Esophagus (tissue), 2 donors: ENCODE data around the gene USP44. TPM values are rescaled to one million over a fixed set of nuclear protein-coding genes. Genes with fewer than 3 reads are reported as not detected.
"Not testable (repeated sequence)": the region's sequence is repeated elsewhere in the genome, so short reads cannot be mapped to it uniquely, and the experiment has no call there.

Experiments
- H3K27ac ChIP-seq, 2 donors: one replicate each; pipeline ENCODE4 v1.5.1; 2013; ENCODE audit warnings: low read depth in 2 of 2, mild to moderate bottlenecking in 2 of 2, inconsistent platforms in 1 of 2, low read length in 1 of 2, moderate library complexity in 1 of 2
- H3K27me3 ChIP-seq, 2 donors: one replicate each; pipeline ENCODE4 v1.6.1; 2013; ENCODE audit warnings: low read length in 2 of 2, control low read depth in 1 of 2, mild to moderate bottlenecking in 1 of 2; ENCODE audit not compliant: insufficient read depth in 2 of 2, control insufficient read depth in 1 of 2
- H3K36me3 ChIP-seq, 2 donors: one replicate each; pipeline ENCODE4 v1.6.1; 2013; ENCODE audit warnings: low read length in 1 of 2; ENCODE audit not compliant: control insufficient read depth in 2 of 2, insufficient read depth in 2 of 2
- H3K4me1 ChIP-seq, 2 donors: one replicate each; pipeline ENCODE4 v1.6.1; 2013; ENCODE audit warnings: low read length in 1 of 2; ENCODE audit not compliant: control insufficient read depth in 2 of 2, insufficient read depth in 2 of 2
- H3K4me3 ChIP-seq, 2 donors: one replicate each; pipeline ENCODE4 v1.5.1; 2013; ENCODE audit warnings: low read length in 2 of 2, mild to moderate bottlenecking in 2 of 2, low read depth in 1 of 2, moderate library complexity in 1 of 2
- H3K9me3 ChIP-seq, 2 donors: one replicate each; pipeline ENCODE4 v1.6.1; 2013; ENCODE audit warnings: mild to moderate bottlenecking in 2 of 2, low read depth in 1 of 2, low read length in 1 of 2, moderate library complexity in 1 of 2; ENCODE audit not compliant: control insufficient read depth in 2 of 2, insufficient read depth in 1 of 2
- WGBS, 2 donors: extraction: QIAGEN DNeasy Blood & Tissue Kit; methylation state at CpG; one replicate each; pipeline ENCODE4 v1.1.7; 2013; 5-methylcytosine and 5-hydroxymethylcytosine counted together
- polyA plus RNA-seq, 2 donors: library from polyadenylated mRNA; stranded (reverse); fragments of 200-250 nt; gene quantifications; one replicate each; pipeline ENCODE4 v1.2.3, GENCODE V29; 2013
- donor health status: healthy with polysubstance abuse.
- donor health status: Bipolar disorder and iron deficiency.

USP44 gene
- polyA plus RNA-seq, 2 donors, result 0.43 to 0.44 TPM

DNA sequence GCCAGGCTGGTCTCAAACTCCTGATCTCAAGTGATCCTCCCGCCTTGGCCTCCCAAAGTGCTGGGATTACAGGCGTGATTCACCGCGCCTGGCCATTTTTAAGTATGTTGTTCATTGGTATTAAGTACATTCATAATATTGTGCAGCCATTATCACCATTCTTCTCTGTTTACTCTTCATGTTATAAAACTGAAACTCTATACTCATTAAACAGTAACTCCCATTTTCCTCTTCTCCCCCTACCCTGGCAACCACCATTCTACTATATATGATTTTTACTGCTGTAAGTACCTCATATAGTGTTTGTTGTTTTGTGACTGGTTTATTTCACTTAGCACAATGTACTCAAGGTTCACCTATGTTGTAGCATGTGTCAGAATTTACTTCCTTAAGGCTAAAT, 54.2 kb downstream of the USP44 start:
- Histone ChIP-seq H3K4me1 (no peaks in the 10 kb centered on the region), H3K9me3 (no peaks in the 10 kb centered on the region), H3K27me3 (no peaks in the 10 kb centered on the region), H3K27ac (no peak overlapping the region), H3K4me3 (no peak overlapping the region), H3K36me3 (peaks cover 2 to 7% of the 10 kb centered on the region in 2 donors)
- WGBS, 2 donors, result 94 to 99% methylated on average over 4 of the region's 4 CpGs

GRCh38 chr12:95495433-95495832, 55.8 kb downstream of the USP44 start:
- WGBS, 2 donors, result 82 to 91% methylated on average over 1 of the region's 1 CpG
- Histone ChIP-seq H3K27ac (no peak overlapping the region), H3K4me3 (no peak overlapping the region), H3K27me3 (no peaks in the 10 kb centered on the region), H3K9me3 (no peaks in the 10 kb centered on the region), H3K36me3 (peaks cover 2 to 8% of the 10 kb centered on the region in 2 donors), H3K4me1 (no peaks in the 10 kb centered on the region)

DNA sequence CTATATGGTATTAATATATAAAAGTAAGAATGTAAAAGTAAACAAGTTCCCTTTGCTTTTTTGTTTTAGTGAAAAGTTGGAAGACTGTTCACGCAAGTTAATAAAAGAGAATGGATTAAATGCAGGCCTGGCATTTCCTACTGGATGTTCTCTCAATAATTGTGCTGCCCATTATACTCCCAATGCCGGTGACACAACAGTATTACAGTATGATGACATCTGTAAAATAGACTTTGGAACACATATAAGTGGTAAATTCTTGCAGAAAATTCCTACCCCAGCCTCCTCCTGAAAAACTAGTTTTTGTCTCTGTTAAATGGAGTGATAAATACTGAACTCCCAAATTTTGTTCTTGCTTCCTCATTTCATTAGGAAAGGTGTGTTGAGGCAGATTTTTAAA, 56.4 kb downstream of the USP44 start:
- no peaks in the 10 kb centered on the region for H3K9me3 ChIP-seq
- 89 to 97% methylated on average over 2 of the region's 2 CpGs for WGBS, 2 donors
- H3K4me1 ChIP-seq, result no peaks in the 10 kb centered on the region
- H3K4me3 ChIP-seq, result no peak overlapping the region
- peaks cover 2 to 8% of the 10 kb centered on the region in 2 donors for H3K36me3 ChIP-seq
- no peaks in the 10 kb centered on the region for H3K27me3 ChIP-seq
- H3K27ac ChIP-seq, result no peak overlapping the region

- H3K4me3 ChIP-seq, result no peak overlapping the region
- no peak overlapping the region for H3K27ac ChIP-seq
- no peaks in the 10 kb centered on the region for H3K27me3 ChIP-seq
- H3K36me3 ChIP-seq, result peaks cover 2% of the 10 kb centered on the region in 2 donors
- 83 to 95% methylated on average over 2 of the region's 2 CpGs for WGBS, 2 donors
- H3K4me1 ChIP-seq, result no peaks in the 10 kb centered on the region
- no peaks in the 10 kb centered on the region for H3K9me3 ChIP-seq
Observed at GRCh38 chr12:95492462-95492861, 58.8 kb downstream of the USP44 start.

DNA sequence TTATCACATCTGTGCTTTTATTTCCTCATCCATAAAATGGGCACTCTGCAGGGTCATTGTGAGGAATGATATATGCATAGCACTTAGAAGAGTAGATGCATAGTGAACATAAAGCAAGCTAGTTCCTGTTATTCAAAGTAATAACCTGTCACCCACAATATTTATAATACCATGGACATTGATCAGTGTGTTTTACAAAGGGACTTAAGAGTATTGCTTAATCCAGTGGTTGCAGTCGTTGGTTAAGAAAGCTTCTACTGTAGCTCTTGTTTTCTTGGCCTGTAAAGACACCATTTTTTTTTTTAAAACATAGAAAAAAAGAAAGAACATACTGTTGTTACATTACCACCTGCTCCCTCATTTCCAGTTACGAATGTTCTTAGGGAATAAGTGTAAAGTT, 64.3 kb downstream of the USP44 start:
- Histone ChIP-seq H3K27me3 (no peaks in the 10 kb centered on the region), H3K27ac (no peak overlapping the region), H3K36me3 (peaks cover 0 to 2% of the 10 kb centered on the region in 2 donors), H3K4me3 (no peak overlapping the region), H3K4me1 (no peaks in the 10 kb centered on the region), H3K9me3 (no peaks in the 10 kb centered on the region)
- WGBS, 2 donors, result 79 to 83% methylated on average over 2 of the region's 2 CpGs

- Histone ChIP-seq H3K4me1 (peaks cover 0 to 3% of the 10 kb centered on the region in 2 donors), H3K36me3 (no peaks in the 10 kb centered on the region), H3K27me3 (no peaks in the 10 kb centered on the region), H3K4me3 (no peak overlapping the region), H3K27ac (no peak overlapping the region), H3K9me3 (no peaks in the 10 kb centered on the region)
Observed at GRCh38 chr12:95484524-95484923, 66.8 kb downstream of the USP44 start.

DNA sequence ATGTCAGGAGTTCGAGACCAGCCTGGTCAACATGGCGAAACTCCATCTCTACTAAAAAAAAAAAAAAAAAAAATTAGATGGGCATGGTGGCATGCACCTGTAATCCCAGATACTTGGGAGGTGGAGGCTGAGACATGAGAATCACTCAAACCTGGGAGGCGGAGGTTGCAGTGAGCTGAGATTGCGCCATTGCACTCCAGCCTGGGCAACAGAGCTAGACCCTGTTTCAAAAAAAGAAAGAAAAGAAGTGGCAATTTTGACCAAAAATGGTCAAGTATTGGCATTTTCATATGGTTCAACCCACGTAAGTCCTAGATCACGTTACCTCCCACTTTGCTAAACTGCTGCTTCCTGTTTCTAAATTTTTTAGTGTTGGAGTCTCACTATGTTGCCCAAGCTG, 68.7 kb downstream of the USP44 start:
- H3K27ac ChIP-seq, H3K27me3 ChIP-seq, H3K4me3 ChIP-seq, H3K9me3 ChIP-seq, H3K36me3 ChIP-seq, H3K4me1 ChIP-seq: not testable (repeated sequence)
- 91 to 95% methylated on average over 6 of the region's 6 CpGs for WGBS, 2 donors

DNA sequence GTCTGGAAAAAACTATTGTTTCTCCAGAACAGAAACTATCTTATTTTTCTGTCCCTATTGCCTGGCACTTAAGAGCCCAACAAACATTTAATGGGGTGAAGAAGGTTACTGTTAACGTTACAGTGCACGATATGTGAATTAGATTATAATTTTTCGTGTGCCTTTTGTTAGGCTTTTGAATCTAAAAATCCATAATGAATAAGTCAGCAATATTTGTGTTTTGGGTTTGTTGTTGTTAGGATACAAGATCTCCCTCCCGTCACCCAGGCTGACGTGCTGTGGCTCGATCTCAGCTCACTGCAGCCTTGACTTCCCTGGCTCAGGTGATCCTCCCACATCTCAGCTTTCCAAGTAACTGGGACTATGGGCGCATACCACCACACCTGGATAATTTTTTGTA, 69.4 kb downstream of the USP44 start:
- Histone ChIP-seq H3K4me3 (no peak overlapping the region), H3K27me3 (no peaks in the 10 kb centered on the region), H3K36me3 (peaks cover 0 to 6% of the 10 kb centered on the region in 2 donors), H3K9me3 (no peaks in the 10 kb centered on the region), H3K4me1 (peaks cover 0 to 3% of the 10 kb centered on the region in 2 donors), H3K27ac (no peak overlapping the region)
- 62 to 72% methylated on average over 7 of the region's 7 CpGs for WGBS, 2 donors

DNA sequence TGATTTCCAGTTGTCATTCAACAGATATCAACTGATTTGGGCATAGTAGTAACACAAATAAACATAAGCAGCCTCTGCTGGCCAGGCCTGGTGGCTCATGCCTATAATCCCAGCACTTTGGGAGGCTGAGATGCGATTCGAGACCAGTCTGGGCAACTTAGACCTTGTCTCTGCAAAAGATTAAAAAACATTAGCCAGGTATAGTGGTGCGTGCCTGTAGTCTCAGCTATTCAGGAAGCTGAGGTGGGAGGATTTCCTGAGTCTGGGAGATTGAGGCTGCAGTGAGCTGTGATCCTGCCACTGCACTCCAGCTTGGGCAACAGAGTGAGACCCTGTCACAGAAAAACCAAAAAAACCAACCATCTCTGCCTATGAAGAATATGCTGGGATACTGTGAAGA, 70.2 kb downstream of the USP44 start:
- Histone ChIP-seq H3K36me3 (peaks cover 0 to 6% of the 10 kb centered on the region in 2 donors), H3K27me3 (no peaks in the 10 kb centered on the region), H3K4me3 (no peak overlapping the region), H3K4me1 (peaks cover 0 to 3% of the 10 kb centered on the region in 2 donors), H3K9me3 (no peaks in the 10 kb centered on the region), H3K27ac (no peak overlapping the region)
- 48 to 52% methylated on average over 3 of the region's 3 CpGs for WGBS, 2 donors

DNA sequence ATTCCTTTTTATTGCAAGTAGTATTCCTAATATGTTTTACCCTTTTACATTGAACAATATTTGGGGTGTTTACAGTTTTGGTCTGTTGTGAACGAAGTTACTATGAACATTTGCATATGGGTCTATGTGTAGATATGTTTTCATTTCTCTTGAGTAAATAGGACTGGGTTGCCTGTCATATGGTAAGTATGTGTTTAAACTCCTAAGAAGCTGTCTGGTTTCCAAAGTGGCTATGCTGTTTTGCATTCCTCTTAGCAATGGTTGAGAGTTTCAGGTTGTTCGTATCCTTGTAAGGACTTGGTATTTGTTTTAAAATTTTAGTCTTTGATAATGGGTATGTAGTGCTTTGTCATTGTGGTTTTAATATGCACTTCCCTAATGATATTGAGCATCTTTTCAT, 71.0 kb downstream of the USP44 start:
- 71 to 74% methylated on average over 2 of the region's 2 CpGs for WGBS, 2 donors
- Histone ChIP-seq H3K27me3 (no peaks in the 10 kb centered on the region), H3K4me1 (peaks cover 0 to 3% of the 10 kb centered on the region in 2 donors), H3K27ac (no peak overlapping the region), H3K36me3 (peaks cover 0 to 6% of the 10 kb centered on the region in 2 donors), H3K9me3 (no peaks in the 10 kb centered on the region), H3K4me3 (no peak overlapping the region)
